ENCODE data around the gene BCL2.
"Not testable (repeated sequence)": the region's sequence is repeated elsewhere in the genome, so short reads cannot be mapped to it uniquely, and the experiment has no call there.

GRCh38 chr18:63363420-63363819 lies 43.9 kb upstream of the BCL2 start:
- TF ChIP-seq CTCF, EZH2 (IDR thresholded peaks at IDR 0.05): not testable (repeated sequence)
